Measurements from ENCODE around the gene DMGDH. TPM values are rescaled to one million over a fixed set of nuclear protein-coding genes. Genes with fewer than 3 reads are reported as not detected.

Gene DMGDH
- total and polyA plus RNA-seq, 2 of the 4 experiments (the other 2 are of a cell fraction) = 0.18 TPM; not detected in 1

DNA sequence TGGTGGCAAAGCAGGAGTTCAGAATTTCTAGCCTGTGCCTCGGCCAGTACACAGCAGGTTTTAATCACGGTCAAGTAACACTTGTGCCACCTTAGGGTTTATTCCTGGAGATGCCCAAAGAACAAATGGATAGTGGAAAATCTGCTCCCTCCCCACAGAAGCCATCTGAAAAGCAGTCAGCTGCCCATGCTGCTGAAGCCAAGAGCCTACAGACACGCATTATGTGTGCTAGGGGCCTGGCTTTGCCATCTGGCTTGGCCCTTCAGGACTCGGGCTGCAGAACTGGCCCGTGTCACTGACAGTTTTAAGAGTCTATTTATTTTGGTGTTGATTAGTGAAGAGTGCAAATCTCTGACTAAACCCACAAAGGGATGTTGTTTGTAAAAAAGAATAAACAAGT lies 95.5 kb downstream of the DMGDH start:
- no peak overlapping the region for H2BK15ac ChIP-seq (ENCODE audit: low read depth, low read length)
- H3K27me3 ChIP-seq (ENCODE audit: control insufficient read depth, insufficient read depth, low read length) = no peaks in the 10 kb centered on the region
- H3K36me3 ChIP-seq (ENCODE audit: control insufficient read depth, insufficient read depth, low read length) = no peaks in the 10 kb centered on the region
- 90% methylated on average over 2 of the region's 5 CpGs; no CpG with 5 or more reads in 1 of the 2 experiments for WGBS, 2 experiments (ENCODE audit: extremely low coverage in 2 of 2, insufficient read length in 1 of 2)
- DNase-seq (no peak), ATAC-seq (ENCODE audit: low read depth) (peak; percentile 36)
- peak overlapping the region; percentile 3; the same call in 1 of the 2 replicates for H4K5ac ChIP-seq (ENCODE audit: low read depth, low read length)
- H2AK5ac ChIP-seq (ENCODE audit: low read depth, low read length) = no peak overlapping the region
- peak overlapping the region; percentile 19; the same call in 1 of the 2 replicates for H4K91ac ChIP-seq (ENCODE audit: insufficient read depth, low read depth, low read length)
- no peak overlapping the region for H2AFZ ChIP-seq (replicated peaks; ENCODE audit: low read length, poor library complexity)
- no peak overlapping the region for H3K56ac ChIP-seq (ENCODE audit: extremely low read depth, insufficient read depth, low read length)
- peak overlapping the region; percentile 17; the same call in 1 of the 2 replicates for H3K27ac ChIP-seq (ENCODE audit: insufficient read depth, low read length)
- ChIA-PET CTCF (interaction anchor here (1.3 kb wide), 1 partner anchor 51 kb away, joined by 4 read pairs; no protein-coding TSS in a partner anchor), POLR2A (ENCODE audit: unreplicated experiment) (interaction anchor here (0.7 kb wide), 1 partner anchor 202 kb away, joined by 3 read pairs; no protein-coding TSS in a partner anchor)
- in situ Hi-C loops (cut with MboI; ENCODE audit: low sequenced_read_pairs) = loop anchor here (25.0 kb wide), 1 partner anchor 662 kb away; no protein-coding TSS in a partner anchor
- H3K9ac ChIP-seq (ENCODE audit: low read depth, low read length) = no peak overlapping the region
- H2BK120ac ChIP-seq (ENCODE audit: low read depth, low read length) = peak overlapping the region; percentile 43
- H2BK20ac ChIP-seq (ENCODE audit: low read depth, low read length) = peak overlapping the region; percentile 13; the same call in 1 of the 2 replicates
- no peaks in the 10 kb centered on the region for H4K20me1 ChIP-seq (ENCODE audit: insufficient read depth, low read length)
- peaks cover 17 to 26% of the 10 kb centered on the region in 2 experiments; a peak in 3 of 4 replicates for H3K79me1 ChIP-seq (ENCODE audit: low read depth in 1 of 2, low read length in 2 of 2)
- H3K4me2 ChIP-seq (ENCODE audit: low read depth, low read length) = peak overlapping the region; percentile 9; the same call in 1 of the 2 replicates
- no TSS peak for BruUV-seq (replicated peaks)
- intact Hi-C loops (cut with micrococcal nuclease) = no loop called here
- no peak overlapping the region for H2AK9ac ChIP-seq (replicated peaks; ENCODE audit: low read depth, low read length, poor library complexity)
- peak overlapping the region; percentile 28 for H3K4ac ChIP-seq (ENCODE audit: low read depth, low read length)
- peak overlapping the region; percentile 41; the same call in 1 of the 2 replicates for H3K14ac ChIP-seq (replicated peaks; ENCODE audit: low read depth, low read length)
- dilution Hi-C loops (cut with HindIII; ENCODE audit: low sequenced_read_pairs, unreplicated experiment) = no loop called here
- no peak overlapping the region for H2BK5ac ChIP-seq (ENCODE audit: low read depth, low read length, poor library complexity, severe bottlenecking)
- peak overlapping the region; percentile 19; the same call in 1 of the 2 replicates for H3K23ac ChIP-seq (ENCODE audit: low read depth, low read length)
- peaks cover 25% of the 10 kb centered on the region for H3K4me1 ChIP-seq (ENCODE audit: control insufficient read depth, insufficient read depth, low read length)
- no peaks in the 10 kb centered on the region for H3K9me3 ChIP-seq (ENCODE audit: control insufficient read depth, insufficient read depth, low read length)
- H4K8ac ChIP-seq (ENCODE audit: low read depth in 2 of 2, low read length in 2 of 2) = no peak overlapping the region
- no peak for TF ChIP-seq BHLHE40 (IDR thresholded peaks at IDR 0.05; ENCODE audit: low read depth, low read length)
- no peak for TF ChIP-seq CHD1 (IDR thresholded peaks at IDR 0.05; ENCODE audit: low read depth, low read length)
- no peak for TF ChIP-seq POLR2A (IDR thresholded peaks at IDR 0.05; ENCODE audit: low read depth, low read length)
- TF ChIP-seq, protein P1, sequence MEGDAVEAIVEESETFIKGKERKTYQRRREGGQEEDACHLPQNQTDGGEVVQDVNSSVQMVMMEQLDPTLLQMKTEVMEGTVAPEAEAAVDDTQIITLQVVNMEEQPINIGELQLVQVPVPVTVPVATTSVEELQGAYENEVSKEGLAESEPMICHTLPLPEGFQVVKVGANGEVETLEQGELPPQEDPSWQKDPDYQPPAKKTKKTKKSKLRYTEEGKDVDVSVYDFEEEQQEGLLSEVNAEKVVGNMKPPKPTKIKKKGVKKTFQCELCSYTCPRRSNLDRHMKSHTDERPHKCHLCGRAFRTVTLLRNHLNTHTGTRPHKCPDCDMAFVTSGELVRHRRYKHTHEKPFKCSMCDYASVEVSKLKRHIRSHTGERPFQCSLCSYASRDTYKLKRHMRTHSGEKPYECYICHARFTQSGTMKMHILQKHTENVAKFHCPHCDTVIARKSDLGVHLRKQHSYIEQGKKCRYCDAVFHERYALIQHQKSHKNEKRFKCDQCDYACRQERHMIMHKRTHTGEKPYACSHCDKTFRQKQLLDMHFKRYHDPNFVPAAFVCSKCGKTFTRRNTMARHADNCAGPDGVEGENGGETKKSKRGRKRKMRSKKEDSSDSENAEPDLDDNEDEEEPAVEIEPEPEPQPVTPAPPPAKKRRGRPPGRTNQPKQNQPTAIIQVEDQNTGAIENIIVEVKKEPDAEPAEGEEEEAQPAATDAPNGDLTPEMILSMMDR (conservative IDR thresholded peaks at IDR 0.05; ENCODE audit: low read depth, low read length) = no peak
- TF ChIP-seq MAFK (IDR thresholded peaks at IDR 0.05; ENCODE audit: low read depth, low read length) = no peak
- no peak for TF ChIP-seq CEBPB (IDR thresholded peaks at IDR 0.05; ENCODE audit: low read depth, low read length)
- TF ChIP-seq MXI1 (IDR thresholded peaks at IDR 0.05; ENCODE audit: borderline replicate concordance, low read depth, low read length) = no peak
- TF ChIP-seq USF2 (IDR thresholded peaks at IDR 0.05; ENCODE audit: low read depth, low read length) = no peak
- no peak for TF ChIP-seq FOS (IDR thresholded peaks at IDR 0.05; ENCODE audit: low read depth, low read length)
- no peak for TF ChIP-seq RAD21 (IDR thresholded peaks at IDR 0.05; ENCODE audit: low read length)
- no peak for TF ChIP-seq ELK1 (IDR thresholded peaks at IDR 0.05; ENCODE audit: borderline replicate concordance, low read depth, low read length)
- no peak for TF ChIP-seq MAZ (IDR thresholded peaks at IDR 0.05; ENCODE audit: borderline replicate concordance, low read depth, low read length)
- no peak for TF ChIP-seq RCOR1 (IDR thresholded peaks at IDR 0.05; ENCODE audit: insufficient replicate concordance, low read length)
- TF ChIP-seq SMC3 (IDR thresholded peaks at IDR 0.05; ENCODE audit: low read depth, low read length) = no peak
- no peak for TF ChIP-seq RFX5 (IDR thresholded peaks at IDR 0.05; ENCODE audit: low read depth, low read length)
- no peak for TF ChIP-seq NFE2L2 (IDR thresholded peaks at IDR 0.05; ENCODE audit: low read depth, low read length)
- no peak overlapping the region for H3K18ac ChIP-seq (ENCODE audit: low read depth, low read length)
- H3K9me1 ChIP-seq (ENCODE audit: insufficient read depth, low read length) = peaks cover 14% of the 10 kb centered on the region; the same call in 1 of the 2 replicates
- H3K4me3 ChIP-seq (ENCODE audit: insufficient read depth, low read depth, low read length) = no peak overlapping the region
